Inflammatory macrophage treated with lipopolysaccharide for 1 hour (primary cell): ENCODE data around the gene CMTM1.

Experiments used
- DNase-seq, 2 donors: peaks; one replicate each; pipeline ENCODE4 v3.0.0-alpha.2; 2020 to 2022

The CMTM1 gene

DNA sequence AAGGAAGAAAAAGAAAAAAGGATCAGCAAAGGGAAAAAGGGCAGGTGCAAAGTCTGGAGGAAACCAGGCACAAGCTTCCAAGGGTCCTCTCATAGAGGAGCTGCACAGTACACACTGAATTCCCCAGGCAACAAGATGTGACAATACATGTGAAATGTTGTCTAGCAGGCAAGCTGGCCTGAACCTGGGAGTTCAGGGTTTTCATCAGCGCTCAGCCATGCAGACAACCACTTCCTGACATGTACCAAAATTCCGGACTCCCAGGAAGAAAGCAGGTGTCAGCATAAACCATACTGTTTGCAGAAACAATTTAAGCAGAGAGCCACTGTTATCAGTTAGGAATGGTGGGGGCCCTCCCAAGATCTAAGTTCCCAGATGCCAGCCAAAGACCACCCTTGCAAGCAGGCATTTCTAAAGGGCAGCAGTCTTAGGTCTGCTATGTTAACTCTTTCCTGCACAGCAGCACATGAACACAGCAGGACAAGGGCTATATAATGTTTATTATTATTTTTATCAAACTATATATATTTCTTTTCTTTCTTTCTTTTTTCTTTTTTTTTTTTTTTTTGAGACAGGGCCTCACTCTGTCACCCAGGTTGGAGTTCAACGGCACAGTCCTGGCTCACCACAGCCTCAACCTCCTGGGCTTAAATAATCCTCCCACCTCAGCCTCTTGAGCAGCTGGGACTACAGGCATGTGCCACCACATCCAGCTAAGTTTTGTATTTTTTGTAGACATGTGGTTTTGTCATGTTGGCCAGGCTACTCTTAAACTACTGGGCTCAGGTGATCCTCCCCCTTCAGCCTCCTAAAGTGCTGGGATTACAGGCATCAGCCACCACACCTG is 26.4 kb upstream of the CMTM1 start:
- DNase-seq = no peak

DNA sequence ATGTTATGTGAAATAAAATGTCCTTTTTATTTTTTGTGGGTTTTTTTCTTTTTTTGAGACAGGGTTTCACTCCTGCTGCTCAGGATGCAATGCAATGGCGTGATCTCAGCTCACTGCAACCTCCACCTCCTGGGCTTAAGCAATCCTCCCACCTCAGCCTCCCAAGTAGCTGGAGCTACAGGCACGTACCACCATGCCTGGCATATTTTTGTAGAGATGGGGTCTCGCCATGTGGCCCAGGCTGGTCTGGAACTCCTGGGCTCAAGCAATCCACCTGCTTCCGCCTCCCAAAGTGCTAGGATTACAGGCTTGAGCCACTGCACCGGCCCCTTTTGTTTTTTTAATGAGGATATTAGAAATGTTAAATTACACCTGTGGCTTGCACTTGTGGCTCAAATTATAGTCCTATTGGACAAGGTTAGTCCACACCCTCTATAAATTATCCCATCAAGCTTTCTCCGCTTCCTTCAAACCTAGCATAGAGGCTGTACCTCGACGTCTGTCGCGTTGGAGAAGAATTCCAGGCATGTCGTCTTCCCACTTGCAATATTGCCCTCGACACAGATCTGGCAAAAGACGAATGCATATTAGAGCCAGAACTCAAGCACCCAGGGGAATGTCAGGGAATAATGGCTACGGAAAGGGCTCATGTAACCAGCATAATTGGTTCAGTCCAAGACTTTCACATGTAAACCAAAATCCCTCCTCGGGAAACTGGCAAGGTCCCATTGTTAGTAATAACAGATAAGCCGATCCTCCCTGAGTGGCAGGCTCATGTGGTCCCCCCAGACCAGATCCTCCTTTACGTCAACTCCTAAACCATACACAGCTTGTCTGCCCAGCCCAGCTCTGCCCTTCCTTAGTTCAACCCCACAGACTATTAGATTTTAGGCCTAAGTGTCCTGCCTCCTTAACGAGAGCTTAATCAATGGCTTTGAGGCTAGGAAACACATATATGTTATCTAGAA is 24.6 kb upstream of the CMTM1 start:
- no peak for DNase-seq

DNA sequence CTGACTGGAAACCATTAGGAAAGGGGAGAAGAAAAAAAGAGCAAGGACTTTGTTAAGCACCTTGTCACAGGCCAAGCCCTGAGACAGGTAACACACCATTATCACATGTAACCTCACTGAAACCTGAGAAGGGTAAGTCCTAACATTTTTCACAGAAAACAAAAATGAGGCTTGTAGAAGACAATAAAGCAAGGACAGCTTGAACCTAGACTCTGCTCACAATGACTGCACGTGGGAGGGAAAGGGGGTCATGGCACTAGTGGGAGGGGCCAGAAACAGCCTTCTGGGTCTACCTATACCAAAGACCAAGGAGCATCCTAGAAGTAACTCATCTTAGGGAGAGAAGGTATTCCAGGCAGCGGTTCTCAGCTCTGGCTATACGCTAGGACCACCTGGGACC is 23.8 kb upstream of the CMTM1 start:
- no peak for DNase-seq

DNA sequence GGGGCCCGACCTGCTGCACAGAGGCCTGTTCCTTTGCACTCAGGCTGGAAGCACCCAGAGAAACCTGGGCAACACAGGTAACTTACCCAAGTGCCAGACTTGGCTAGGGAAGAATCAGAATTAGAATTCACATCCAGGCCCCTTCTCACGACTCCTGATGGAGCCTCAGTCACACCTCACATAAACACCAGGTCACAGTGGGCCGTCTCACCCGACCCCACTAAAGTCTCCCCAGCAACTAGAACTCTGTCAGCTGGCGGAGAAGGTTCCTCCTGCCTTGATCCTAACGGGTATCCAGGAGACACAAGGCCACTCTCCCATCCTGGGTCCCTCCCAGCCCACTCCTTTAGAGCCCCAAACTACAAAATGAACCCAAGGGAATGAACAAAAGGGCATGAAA is 22.7 kb upstream of the CMTM1 start:
- no peak for DNase-seq

DNA sequence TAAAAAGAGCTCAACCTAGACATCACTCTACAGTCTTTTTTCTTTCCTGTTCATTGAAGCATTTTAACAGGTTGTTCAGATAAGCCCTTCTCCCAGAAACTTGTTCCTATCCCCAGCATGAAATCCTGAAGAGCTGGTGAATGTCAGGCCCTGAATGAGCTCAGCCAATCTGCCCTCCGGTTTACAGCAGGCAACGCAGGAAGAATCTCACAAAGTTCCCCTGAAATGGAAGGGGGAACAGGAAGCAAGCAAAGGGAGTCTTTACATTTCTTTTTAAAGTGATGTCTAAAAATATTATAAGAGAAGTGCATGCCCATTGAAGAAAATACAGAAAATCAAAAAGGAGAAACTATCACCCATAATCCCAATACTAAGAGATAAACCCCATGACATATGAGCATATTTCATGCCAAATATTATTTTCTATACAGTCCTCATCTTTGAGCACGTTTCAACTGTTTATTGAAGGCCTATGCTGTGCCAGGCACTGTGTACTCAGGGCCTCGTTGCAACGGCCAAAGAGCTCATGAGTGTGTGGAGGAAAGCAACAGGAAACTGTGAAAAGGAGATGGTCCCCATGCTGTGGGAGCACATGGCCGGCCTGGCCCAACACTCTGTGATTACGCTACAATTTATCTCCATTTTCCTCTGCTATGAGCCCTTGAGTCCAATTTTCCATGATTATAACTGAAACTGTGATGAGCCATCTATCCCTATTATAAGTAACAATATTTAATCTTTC is 22.1 kb upstream of the CMTM1 start:
- DNase-seq = peak; percentile 35 to 42

DNA sequence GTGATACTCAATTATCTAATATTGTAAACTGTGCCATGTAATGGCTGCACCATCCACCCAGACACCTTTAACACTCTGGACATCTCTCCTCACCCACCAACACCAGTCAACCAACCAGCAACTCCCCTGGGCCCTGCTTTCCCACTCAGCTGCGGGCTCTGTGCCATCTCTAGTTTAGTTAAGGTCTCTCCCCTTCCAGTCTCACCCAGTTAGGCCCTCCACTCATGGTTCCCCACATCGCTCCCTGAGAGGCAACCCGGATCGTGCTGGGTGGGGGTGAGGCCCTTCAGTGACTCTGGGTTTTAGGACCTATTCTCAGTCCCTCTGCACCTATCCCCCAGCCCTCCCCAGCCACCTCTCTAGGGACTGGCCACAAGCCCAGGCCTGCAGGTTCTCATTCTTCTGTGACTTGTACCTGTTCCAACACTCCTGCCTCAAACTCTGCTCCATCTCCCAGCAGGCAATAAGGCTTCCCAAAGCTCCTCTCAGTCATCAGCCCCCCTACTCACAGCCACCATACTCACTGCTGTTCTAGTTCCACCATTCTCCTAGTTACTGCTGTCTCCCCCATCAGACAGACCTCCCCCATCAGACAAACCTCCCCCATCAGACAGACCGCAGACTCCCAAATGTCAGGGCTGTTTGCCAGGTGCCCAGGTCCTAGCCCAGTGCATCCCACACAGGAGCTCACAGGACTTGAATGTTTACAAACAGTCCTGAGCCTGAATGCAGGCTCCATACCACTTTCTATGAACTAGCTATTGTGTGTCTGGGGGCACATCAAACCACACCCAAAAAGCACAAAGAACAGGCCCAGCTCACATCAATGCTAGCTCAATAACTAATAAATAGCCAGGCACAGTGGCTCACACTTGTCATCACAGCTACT is 18.9 kb upstream of the CMTM1 start:
- DNase-seq = no peak

DNA sequence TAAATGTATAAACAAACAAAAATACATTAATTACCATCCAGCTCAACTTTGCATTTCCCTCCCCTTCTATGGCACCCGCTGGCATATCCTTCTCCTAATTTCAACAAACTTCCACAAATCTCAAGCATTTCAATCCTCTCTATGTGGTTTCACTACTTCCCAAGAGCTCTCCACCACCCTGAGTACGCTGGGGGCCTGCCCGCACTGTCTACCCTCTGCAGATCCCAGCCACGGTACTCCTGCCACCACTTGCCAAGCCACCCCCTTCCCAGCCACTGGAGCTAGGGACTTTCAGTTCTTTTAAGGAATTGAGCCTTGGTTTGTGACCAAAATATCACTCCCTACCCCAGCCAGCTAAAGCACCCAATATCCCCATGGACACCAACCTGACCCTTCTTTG is 18.2 kb upstream of the CMTM1 start:
- DNase-seq = no peak

DNA sequence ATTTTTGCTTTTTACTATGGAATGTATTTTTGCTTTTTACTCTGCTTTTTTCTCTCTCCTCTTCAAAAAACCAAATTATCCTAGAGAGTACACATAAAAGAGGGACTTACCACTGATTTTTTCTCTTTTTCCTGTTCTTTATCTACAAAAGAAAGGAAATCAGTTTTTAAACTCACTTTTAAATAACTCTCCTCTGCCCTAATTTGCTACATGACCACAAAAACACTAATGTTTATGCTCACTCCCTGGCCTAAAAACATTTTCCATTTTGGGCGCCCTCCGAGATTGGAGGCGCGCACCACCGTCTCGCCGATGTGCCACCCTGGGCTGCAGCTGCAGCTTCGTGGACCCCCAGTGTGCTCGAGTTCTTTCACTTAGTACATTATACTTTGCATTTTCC is 17.4 kb upstream of the CMTM1 start:
- no peak for DNase-seq

DNA sequence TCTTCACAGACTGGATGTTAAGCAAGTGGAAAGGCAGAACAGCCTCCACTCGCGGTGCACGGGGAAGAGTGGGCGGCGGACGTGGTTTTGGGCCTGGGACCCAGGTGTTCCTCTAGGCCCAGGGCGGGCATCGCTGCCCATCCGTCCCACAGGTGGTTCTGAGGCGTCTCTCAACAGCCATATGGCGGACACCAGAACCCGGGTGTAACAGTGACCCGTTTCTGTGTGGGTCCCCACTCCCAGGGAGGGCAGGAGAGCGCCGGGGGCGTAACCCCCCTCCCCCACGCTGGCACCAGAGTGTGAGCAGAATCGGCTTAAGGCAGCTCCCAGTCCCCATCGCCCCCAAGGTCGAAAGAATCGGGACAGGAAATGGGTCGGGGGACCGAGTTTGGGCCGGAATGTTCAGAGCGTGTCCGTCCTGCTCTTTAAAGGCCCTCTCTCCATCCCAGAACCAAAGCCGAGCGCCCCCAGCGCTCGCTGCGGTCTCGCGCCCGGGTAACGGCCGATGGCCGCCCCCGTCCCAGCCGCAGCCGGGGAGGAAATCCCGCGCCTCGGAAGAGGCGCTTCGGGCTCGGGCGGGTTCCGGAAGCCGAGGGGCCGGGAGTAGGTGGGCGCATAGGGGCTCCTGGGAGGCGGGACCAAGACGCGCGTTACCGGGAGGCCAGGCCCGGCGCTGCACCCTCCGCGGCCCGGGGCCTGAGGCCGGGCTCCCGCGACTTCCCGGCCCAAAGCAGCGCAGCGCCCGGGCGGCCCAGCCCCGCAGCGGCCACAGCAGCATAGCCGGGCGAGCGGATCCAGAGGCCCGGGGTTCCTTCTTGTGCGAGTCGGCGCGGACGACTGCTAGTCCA is 16.7 kb upstream of the CMTM1 start, which contains the start of gene TK2:
Gene TK2 (minus strand): TSS at position 839 of the 848 bp plus-strand sequence. CDS start 61 bp downstream, at position 778.
- DNase-seq = peak; percentile 54 to 56

DNA sequence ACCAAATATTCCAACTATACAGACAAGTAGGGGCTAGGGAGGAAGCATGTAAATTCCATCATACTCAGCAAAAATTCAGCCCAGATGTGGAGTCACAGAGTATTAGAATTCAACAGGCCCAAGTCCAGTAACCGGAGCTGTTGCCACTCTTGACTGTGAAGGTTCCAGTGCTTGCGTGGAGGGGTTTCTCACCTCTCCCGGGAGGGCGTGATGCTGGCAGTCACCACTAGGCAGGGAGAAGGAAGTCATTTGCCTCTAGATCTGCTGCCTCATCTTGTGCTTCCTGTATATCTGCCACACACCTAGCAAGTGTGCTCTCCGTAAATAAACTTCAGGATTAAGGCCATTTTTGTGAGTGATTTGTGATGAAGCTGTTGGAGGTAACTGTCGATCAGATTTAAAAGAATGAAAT is 14.9 kb upstream of the CMTM1 start:
- DNase-seq = peak; percentile 49 to 56

DNA sequence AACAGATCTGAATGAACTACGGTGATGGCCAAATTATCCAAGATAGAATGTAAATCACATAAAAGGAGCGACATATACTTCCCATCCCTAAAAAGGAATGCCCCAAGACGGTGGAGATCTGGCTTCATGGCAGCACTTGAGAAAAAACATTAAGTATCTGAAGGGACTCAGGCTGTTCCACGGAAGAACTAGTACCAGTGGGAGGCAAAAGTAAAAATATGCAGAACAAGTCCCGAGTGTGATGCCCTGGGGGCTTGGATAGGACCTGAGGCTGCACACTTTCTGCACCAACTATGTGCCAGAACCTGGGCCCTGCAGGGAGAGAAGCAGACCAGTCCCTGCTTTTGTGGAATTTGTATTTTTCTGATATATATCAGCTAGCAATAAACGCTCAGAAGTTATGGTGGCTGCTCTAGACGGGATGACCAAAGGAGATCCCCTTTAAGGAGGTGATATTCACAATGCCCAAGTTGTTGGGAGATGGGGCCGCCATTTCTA is 14.4 kb upstream of the CMTM1 start:
- DNase-seq = no peak

DNA sequence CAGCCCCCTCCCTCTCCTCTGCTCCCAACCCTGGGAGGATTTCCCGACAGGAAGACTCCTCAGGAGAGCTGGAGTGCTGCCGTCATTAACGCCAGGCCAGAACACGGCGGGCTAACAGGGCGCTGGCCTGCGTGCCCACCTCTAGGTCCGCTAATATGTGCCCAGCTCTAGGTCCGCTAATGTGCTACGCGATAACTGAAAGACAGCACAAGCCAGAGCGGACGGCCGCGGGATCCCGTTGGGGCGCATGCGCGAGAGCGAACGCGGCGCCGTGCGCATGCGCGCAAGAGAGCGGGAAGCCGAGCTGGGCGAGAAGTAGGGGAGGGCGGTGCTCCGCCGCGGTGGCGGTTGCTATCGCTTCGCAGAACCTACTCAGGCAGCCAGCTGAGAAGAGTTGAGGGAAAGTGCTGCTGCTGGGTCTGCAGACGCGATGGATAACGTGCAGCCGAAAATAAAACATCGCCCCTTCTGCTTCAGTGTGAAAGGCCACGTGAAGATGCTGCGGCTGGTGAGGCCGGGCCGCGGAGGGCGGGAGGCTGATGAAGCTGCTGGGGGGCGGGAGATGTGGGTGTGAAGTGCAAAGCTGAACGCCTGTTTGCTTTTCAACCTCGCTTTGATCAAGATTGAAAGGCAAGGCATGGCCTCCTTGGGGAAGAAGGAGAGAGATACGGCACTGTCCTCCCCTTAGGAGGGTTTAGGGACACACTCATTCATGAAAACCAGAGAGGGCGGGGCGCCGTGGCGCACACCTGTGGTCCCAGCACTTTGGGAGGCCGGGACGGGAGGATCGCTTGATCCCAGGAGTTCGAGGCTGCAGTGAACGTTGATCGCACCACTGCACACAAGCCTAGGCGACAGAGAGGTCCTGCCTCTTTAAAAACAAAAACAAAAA is 13.7 kb upstream of the CMTM1 start, which contains the start of gene CKLF:
Gene CKLF (plus strand): TSS at position 291 of the 892 bp plus-strand sequence. CDS start 140 bp downstream, at position 431.
- peak; percentile 84 to 96 for DNase-seq

DNA sequence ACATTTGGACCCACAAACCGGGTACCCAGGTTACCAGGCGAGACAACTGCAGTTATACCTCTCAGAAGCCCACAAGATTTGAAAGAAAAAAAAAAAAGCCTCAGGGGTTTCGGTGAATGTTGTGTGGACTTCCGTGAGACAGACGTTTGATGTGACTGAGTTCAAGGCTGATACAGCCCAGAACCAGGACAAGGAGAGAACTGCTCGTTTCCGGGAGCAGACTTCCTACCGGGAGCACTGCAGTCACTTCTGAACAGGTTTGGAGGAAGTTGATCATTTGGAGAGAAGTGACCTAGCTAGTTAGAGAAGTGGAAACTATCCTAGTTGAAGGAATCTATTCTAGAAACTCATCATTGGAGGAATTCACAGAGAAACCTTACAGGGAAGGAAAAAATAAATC is 13.0 kb upstream of the CMTM1 start:
- no peak for DNase-seq

DNA sequence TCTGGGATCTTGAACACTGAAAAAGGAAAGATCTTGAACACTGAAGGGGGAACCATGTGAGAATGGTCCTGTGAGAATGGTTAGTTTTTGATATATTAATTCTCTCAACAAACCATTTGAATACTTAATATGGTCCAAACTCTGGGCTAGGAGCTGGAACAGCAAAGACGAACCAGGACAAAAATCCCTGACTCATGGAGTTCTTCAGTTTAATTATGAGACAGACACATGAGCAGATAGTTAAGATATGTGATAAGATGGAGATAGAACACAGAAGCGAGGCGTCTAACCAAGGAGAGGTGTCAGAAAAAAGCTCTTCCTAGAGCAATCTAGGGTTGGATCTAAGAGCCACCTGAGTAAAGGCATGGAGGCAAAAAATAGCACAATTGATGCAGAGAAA is 12.2 kb upstream of the CMTM1 start:
- DNase-seq = no peak

DNA sequence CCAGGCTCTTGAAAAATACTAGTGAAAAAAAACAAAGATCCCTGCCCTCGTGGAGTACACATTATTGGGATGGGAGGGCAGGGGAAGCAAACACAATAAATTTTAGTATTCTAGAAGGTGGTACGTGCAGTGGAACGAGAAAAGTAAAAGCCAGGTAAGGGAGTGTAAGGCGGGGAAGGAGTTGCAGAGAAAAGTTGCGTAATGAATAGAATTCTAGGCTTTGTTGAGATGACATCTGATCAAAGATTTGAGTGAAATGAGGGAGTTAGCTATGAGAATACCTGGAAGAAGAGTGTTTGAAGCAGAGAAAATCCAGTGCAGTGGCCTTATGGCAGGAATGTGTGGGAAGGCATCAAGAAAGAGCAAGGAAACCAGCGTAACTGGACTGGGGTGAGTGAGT is 11.7 kb upstream of the CMTM1 start:
- no peak for DNase-seq

DNA sequence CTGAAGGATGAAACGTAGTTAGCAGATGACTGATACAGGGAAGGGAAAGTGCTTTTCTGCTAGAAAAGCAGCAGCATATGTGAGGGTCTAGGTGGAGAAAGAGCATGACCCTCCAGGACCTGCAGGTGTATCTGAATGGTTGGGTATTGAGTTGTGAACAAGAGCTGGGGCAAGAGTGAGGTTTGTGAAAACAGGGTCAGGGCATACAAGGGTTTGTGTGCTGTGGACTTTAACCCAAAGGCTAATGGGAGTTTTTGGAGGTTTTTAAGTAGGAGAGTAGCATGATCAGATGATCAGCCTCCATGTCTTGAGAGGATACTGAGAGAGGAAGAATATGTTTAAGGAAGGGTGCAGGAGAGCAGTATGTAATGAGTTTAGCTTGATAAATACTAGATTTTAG is 6.1 kb upstream of the CMTM1 start:
- no peak for DNase-seq

DNA sequence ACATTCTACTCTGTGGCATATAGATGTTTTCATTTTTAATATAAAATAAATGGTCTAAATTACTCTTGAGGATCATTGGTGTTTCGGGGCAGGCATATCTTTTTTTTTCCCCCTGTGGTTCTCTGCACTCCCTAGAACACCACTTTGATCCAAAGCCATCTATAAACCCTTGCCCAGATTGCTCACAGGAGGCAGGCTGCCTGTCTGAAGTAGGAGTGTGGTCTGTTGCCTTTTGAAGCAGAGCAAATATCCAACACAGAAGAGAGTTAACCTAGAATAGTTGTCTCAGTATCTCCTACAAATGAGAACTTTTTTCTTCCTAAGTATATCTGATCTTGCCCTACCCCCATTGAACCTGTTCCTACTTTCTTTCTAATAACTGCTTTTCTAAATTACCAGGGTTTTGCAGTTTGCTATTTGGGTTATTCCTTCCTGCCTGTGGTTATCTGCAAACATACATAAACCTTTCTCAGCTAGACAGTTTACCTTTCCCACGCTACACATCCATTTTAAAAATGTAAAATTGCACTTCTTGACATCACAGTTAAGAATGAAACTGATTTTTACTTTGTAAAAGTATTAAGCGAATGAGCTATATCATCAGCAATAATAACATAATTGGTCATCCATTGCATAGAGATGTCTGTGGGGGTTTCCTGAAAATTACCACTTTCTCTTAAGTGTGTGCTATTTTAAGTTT is 4.7 kb upstream of the CMTM1 start:
- no peak for DNase-seq

DNA sequence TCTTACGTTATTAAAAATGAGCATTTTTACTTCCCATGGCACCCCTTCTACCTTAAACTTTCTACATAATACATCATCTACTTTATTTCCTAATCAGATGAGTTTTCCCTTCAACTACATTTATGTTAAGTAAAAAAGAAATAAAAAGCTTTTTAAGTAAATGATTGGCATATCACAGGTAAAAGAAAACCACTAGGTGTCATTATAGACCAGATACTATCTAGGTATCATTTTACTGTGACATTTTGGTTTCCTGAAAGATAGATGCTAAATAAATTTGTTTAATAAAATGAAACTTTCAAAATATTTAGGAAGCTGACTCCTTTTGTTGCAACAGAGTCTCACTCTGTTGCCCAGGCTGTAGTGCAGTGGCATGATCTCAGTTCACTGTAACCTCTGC is 3.8 kb upstream of the CMTM1 start:
- DNase-seq = no peak

DNA sequence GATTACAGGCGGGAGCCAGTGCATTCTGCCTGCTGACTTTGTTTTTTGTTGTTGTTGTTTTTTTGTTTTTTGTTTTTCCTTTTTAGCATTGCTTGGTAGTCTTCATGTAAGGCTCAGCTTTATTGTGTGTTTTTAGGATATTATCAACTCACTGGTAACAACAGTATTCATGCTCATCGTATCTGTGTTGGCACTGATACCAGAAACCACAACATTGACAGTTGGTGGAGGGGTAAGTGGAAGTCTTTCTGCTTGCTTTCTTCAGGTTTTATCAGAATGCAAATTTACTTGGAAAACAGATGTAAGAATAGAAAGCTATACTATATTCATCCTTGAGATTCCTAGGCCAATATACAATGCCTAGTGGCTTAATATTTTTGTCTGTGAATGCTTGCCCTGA is 3.3 kb upstream of the CMTM1 start:
- DNase-seq = no peak
